Activated CD8-positive, alpha-beta T cell treated with anti-CD3 and anti-CD28 coated beads for 36 hours (primary cell): ENCODE results near the gene GAS2. TPM values are rescaled to one million over a fixed set of nuclear protein-coding genes. Genes with fewer than 3 reads are reported as not detected.

ENCODE experiments used
- ATAC-seq: fragments of 200-7000 bp; cut with Tn5 transposase; one replicate; pipeline ENCODE4 v1.10.0; 2021; ENCODE audit warnings: mild to moderate bottlenecking, moderate library complexity
- CTCF ChIA-PET: fragments of 350-600 bp; sonication (Branson Sonifier 250); formaldehyde crosslinking; loops from one replicate; lab custom pipeline; 2021; ENCODE audit warnings: antibody characterized with exemption; lab: Charles Lee
- POLR2A ChIA-PET: fragments of 350-600 bp; sonication (Branson Sonifier 250); formaldehyde crosslinking; loops from one replicate; lab custom pipeline; 2021; ENCODE audit warnings: antibody characterized with exemption; lab: Charles Lee
- DNase-seq: peaks from one replicate; pipeline ENCODE4 v3.0.0-alpha.2; 2020
- H3K27ac Mint-ChIP-seq: one replicate; pipeline ENCODE4 v1.8.0; 2021; ENCODE audit warnings: mild to moderate bottlenecking, mixed read lengths
- H3K27me3 Mint-ChIP-seq: one replicate; pipeline ENCODE4 v1.8.0; 2021; ENCODE audit warnings: mixed read lengths
- H3K36me3 Mint-ChIP-seq: one replicate; pipeline ENCODE4 v1.8.0; 2021; ENCODE audit warnings: low read depth, mixed read lengths
- H3K4me1 Mint-ChIP-seq: one replicate; pipeline ENCODE4 v1.8.0; 2021; ENCODE audit warnings: low read depth, mixed read lengths
- H3K4me3 Mint-ChIP-seq: one replicate; pipeline ENCODE4 v1.8.0; 2021; ENCODE audit warnings: mild to moderate bottlenecking, moderate library complexity, mixed read lengths
- H3K9me3 Mint-ChIP-seq: one replicate; pipeline ENCODE4 v1.8.0; 2021; ENCODE audit warnings: mixed read lengths
- CTCF ChIP-seq: fragments of 200-600 bp; IDR thresholded peaks from one replicate; pipeline ENCODE4 v1.8.0; 2022; ENCODE audit warnings: antibody characterized with exemption, mild to moderate bottlenecking
- intact Hi-C: fragments of 100-400 bp; cut with micrococcal nuclease; formaldehyde crosslinking; loops from one replicate; pipeline ENCODE4 v1.10.0; 2022
- total RNA-seq, 2 experiments: library from RNA; stranded (reverse); gene quantifications; one replicate each; pipeline ENCODE4 v1.2.3, GENCODE V29; 2021

The GAS2 gene
- total RNA-seq, 2 experiments from 2014 or later, result 0.99 to 2.6 TPM

- no peaks in the 10 kb centered on the region for H3K36me3 Mint-ChIP-seq
- no peaks in the 10 kb centered on the region for H3K9me3 Mint-ChIP-seq
- intact Hi-C loops, result loop anchor here (5.0 kb wide), 1 partner anchor 61 kb away; no protein-coding TSS in a partner anchor
- DNase-seq (no peak), ATAC-seq (no peak)
- no peak overlapping the region for H3K27ac Mint-ChIP-seq
- POLR2A ChIA-PET, result no interaction called here
- no peak overlapping the region for H3K4me3 Mint-ChIP-seq
- H3K4me1 Mint-ChIP-seq, result no peaks in the 10 kb centered on the region
- CTCF ChIA-PET, result interaction anchor here (0.7 kb wide), 1 partner anchor 20 kb away, joined by 3 read pairs; no protein-coding TSS in a partner anchor
- no peak for TF ChIP-seq CTCF
- no peaks in the 10 kb centered on the region for H3K27me3 Mint-ChIP-seq
These were observed 67.3 kb downstream of the GAS2 start for GRCh38 chr11:22733475-22734248.

- ATAC-seq, result no peak
These were observed 68.4 kb downstream of the GAS2 start for GRCh38 chr11:22734628-22735345.

GRCh38 chr11:22742157-22742613 is 75.8 kb downstream of the GAS2 start:
- no peak overlapping the region for H3K4me3 Mint-ChIP-seq
- ATAC-seq (peak; percentile 87), DNase-seq (no peak)
- H3K27ac Mint-ChIP-seq, result peak overlapping the region; percentile 5
- peaks cover 8% of the 10 kb centered on the region for H3K4me1 Mint-ChIP-seq
- no peak for TF ChIP-seq CTCF
- ChIA-PET POLR2A (no interaction called here), CTCF (no interaction called here)
- H3K36me3 Mint-ChIP-seq, result no peaks in the 10 kb centered on the region
- intact Hi-C loops, result no loop called here
- peaks cover 20% of the 10 kb centered on the region for H3K27me3 Mint-ChIP-seq
- H3K9me3 Mint-ChIP-seq, result no peaks in the 10 kb centered on the region

More at GRCh38 chr11:22734628-22735345, 68.4 kb downstream of the GAS2 start:
- no peak for DNase-seq
- TF ChIP-seq CTCF, result no peak
- Mint-ChIP-seq H3K4me3 (no peak overlapping the region), H3K36me3 (no peaks in the 10 kb centered on the region), H3K27me3 (no peaks in the 10 kb centered on the region), H3K4me1 (no peaks in the 10 kb centered on the region), H3K9me3 (no peaks in the 10 kb centered on the region), H3K27ac (no peak overlapping the region)
- intact Hi-C loops, result loop anchor here (5.0 kb wide), 1 partner anchor 62 kb away; no protein-coding TSS in a partner anchor
- POLR2A ChIA-PET, result no interaction called here
- CTCF ChIA-PET, result no interaction called here

GRCh38 chr11:22749536-22749935 is 83.1 kb downstream of the GAS2 start:
- POLR2A ChIA-PET, result no interaction called here

More at GRCh38 chr11:22749536-22749935, 83.1 kb downstream of the GAS2 start:
- intact Hi-C loops, result no loop called here
- DNase-seq, result no peak
- no peak for TF ChIP-seq CTCF
- no peak overlapping the region for H3K4me3 Mint-ChIP-seq
- H3K36me3 Mint-ChIP-seq, result no peaks in the 10 kb centered on the region
- peaks cover 12% of the 10 kb centered on the region for H3K27me3 Mint-ChIP-seq
- H3K9me3 Mint-ChIP-seq, result no peaks in the 10 kb centered on the region
- H3K4me1 Mint-ChIP-seq, result peaks cover 8% of the 10 kb centered on the region
- ATAC-seq, result no peak
- no peak overlapping the region for H3K27ac Mint-ChIP-seq
- CTCF ChIA-PET, result no interaction called here
